Activated CD8-positive, alpha-beta memory T cell treated with anti-CD3 and anti-CD28 coated beads for 1 hour (primary cell): ENCODE results near the gene ITPRIP.

Source experiments
- DNase-seq, 2 donors: peaks; one replicate each; pipeline ENCODE4 v3.0.0-alpha.2; 2020; ENCODE audit warnings: low read depth in 1 of 2; ENCODE audit errors: extremely low read depth in 1 of 2

The ITPRIP gene

DNA sequence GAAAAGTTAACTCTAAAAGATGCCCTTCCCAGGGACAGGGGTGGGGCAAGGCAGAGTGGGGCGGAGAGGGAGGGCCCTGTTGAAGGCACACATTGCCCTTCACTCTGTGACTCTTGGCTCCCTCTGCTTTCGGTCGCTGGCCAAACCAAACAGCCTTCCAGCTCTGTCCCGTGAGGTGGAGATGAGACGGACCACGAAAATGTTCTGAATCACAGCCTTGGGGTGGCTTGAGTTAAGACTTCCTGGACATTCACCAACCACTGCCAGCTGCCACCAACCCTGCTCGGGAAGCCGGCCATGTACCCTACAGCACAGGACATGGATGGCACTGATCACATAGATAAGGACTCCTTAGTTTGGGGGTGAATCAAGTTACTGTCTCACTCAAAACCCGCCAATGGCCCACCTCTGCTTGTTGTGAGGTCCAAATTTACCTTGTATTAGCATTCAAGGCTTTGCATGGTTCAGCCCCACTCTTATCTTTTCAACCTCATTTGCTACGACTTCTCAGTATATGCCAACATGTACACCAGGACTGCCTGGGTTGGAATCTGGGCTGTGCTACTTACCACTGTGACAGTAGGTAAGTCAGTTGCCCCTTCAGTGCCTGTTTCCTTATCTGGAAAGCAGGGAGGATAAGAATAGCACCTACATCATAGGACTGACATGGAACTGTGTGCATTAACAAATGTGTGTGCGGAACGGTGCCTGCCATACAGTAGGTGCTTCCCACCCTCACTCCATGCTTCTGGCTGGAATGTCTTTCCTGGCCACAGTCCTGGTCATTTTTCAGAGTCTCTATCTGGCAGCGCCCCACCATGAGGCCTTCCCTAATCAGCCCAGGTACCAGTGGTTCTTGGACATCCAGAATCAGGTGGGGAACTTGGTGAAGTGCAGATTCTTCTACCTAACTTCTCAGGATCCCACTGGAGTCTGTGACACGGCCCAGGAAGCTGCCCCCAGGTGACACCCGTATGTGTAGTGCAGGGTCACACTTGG is 28.0 kb downstream of the ITPRIP start:
- DNase-seq, result no peak

DNA sequence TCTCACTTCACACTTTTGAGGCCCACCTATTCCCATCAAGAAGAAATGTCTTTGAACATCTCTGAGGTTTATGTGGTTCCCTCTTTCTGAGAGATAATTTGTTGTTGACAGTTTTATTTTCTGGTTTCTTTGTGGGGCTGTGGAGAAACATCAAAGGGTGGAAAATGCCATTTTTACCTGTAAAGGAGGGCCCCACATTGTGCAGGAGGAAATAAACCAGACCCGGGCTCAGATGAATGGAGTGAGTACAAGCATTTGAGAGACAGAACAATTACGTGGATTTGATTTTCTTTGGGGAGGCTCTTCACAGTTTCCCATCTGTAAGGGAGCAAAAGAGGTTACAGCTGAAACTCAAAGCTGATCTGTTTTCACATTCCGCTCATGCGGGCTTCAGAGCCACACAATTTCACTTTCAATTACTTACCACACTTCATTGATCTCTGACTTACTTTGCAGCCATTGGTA is 29.8 kb downstream of the ITPRIP start:
- DNase-seq, result no peak

DNA sequence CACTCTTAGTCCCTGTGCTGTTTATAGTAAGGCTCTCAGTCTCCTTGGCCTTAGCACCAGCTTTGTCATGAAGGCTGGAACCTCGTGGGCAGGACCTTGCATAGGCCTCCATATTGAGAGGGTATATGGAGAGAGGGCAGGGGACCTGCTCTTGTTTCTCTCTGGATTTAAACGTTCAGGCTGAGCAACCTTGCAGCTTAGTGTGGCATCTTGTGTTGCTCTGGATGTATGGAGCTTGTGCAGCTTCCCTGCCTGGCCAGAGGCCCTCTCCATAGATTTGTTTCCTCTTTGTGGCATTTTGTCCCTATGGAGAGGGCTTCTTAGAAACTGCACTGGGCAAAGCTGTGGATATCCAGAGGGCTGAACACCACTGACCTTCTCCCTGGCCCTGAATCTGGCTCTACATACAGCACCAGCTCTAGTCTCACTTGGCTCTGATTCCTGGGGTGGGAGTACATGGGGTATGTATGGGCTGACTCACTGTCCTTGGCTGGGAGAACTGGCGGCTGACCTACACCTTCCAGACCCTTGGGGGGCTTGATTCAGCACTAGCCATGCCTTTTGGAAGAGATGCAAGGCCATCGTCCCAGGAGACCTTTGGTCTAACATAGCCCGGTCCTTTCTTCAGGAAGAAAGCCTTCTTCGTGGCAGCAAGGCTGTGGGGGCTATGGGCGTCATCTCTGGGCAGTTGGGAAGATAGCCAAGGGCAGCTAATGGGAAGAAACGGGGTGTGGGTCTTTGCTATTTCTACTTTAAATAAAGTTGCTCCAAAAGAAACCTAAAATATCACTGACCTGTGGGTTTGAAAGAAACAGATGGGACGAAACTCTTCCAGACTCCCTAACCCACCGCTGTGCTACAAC is 30.5 kb downstream of the ITPRIP start:
- DNase-seq, result no peak

DNA sequence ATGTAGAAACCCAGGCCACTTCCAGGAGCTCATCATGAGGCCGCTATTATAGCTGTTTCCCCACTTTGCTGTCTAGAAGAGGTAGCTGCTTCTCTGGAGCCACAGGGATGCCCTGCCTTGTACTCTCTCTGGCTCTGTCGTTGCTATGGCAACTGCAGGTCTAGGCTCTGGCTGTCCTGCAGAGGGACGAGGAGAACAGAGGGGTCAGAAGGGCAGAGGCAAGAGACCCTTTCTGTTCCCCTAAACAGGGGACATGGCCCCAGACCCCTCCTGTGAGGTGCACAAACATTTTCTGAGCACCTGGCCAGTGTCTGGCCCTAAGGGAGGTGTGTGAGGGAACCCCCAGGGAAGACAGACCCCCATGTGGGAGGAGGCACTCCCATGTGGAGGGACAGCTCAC is 31.4 kb downstream of the ITPRIP start:
- DNase-seq, result no peak

DNA sequence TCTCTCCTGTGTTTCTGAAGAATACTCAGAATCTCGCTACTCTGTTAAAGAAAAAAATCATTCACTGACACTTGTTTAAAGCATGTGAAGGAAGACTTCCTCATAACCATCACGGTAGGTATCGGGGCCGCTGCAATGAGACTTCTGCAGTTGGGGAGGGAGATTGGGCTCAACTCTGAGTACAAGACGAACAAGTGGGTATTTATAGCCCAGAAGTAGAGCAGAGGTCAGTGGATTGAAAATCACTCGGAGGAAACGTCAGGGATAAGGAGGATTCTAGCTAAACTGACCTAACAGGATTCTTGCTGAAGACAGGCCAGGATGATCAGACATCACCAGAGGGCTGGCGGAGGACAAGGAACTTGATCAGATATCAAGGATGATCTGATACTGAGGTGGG is 33.3 kb downstream of the ITPRIP start:
- no peak for DNase-seq

DNA sequence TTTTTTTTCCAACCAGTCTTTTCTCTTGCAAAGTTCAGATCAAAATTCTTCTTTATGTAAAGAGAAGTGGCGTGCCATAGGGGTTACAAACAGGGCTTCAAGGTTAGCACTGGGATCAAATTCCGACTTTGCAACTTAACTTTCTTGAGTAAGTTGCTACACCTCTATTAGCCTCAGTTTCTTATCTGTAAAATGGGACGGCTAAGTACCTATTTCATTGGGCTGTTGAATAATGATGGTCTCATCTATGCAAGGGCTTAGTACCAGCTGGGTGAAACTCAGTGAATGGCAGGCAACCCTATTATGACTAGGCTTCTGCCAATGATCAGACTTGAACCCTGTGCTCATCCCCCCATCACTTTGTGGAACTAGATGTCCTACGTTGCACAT is 33.9 kb downstream of the ITPRIP start:
- DNase-seq, result no peak

DNA sequence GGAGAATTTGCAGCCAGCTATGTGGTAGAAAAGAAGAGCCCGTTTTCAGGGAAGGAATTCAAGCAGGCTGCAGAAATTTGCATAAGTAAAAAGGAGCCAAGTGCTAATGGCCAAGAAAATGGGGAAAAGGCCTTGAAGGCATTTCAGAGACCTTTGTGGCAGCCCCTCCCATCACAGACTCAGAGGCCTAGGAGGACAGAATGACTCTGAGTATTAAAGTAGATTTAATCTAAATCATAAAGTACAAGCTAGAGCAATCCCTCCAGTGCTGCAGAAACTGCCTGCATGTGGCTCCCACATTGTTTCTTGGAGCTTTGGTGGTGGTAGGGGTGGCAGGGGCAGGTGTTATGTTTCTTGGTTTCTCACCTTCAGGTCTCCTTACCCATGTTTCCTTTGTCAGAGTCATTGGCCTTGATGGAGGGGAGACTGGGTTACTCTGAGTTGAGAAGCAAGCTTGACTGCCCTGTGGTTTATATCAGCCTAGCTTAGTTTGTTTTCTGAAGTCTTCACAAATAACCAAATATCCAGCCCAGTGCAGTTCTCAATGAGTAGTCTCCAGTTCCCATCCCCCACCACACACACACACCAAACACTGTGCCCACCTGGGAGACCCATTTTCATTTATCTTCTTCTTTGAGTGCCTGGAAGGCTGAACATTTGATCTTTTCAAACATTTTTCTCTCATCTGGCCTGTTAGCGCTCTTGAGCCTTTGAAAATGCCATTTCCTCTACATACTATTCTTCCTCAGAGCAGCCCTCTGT is 34.5 kb downstream of the ITPRIP start:
- no peak for DNase-seq

DNA sequence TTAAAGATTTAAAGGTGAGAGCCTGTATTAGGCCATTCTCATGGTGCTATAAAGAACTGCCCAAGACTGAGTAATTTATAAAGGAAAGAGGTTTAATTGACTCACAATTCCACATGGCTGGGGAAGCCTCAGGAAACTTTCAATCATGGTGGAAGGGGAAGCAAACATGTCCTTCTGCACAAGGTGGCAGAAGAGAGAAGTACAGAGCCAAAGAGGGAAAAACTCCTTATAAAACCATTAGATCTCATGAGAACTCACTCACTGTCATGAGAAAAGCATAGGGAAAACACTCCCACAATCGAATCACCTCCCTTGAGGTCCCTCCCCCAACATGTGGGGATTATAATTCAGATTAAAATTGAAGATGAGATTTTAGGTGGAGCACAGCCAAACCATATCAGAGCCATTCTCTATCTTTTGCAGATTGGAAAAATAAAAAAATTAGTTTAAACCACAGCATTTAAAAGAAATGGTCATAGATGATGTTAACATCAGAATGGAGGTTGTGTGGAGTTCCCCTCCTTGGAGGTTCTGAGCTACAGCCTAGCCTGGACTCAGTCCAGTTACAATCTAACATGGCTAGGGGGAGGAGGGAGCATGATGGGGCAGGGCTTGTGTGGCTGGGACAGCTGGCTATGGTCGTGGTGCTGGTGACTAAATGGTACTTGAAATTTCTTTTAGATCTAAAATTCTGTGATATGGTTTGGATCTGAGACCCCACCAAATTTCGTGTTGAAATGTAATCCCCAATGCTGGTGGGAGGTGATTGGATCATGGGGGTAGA is 36.2 kb downstream of the ITPRIP start:
- no peak for DNase-seq

DNA sequence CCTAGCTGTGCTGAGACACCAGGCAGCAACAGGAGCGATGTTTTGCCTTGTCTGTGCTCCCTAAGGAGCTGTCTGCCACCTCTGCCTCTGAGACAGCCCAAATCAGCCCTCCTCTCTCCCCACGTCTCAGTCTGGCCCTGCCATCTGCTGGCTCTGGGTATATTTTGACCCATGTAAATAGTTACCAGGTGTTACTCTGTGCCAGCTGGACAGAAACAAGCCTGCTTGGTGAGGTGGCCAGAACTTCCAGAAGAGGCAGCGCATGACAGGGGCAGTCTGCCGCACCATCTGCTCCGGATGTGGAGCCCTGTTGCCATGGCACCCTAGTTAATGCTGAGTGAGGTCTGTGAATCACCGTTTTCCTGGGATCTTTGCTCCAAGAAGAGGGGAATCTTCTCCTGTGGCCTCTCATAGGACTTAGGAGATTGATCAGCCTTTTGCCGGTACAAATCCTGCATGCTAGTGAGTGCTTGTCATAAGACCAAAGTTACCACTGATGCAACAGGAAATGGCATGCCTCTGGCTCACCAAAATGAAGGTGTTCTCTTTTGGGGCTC is 37.5 kb downstream of the ITPRIP start:
- DNase-seq, result no peak

DNA sequence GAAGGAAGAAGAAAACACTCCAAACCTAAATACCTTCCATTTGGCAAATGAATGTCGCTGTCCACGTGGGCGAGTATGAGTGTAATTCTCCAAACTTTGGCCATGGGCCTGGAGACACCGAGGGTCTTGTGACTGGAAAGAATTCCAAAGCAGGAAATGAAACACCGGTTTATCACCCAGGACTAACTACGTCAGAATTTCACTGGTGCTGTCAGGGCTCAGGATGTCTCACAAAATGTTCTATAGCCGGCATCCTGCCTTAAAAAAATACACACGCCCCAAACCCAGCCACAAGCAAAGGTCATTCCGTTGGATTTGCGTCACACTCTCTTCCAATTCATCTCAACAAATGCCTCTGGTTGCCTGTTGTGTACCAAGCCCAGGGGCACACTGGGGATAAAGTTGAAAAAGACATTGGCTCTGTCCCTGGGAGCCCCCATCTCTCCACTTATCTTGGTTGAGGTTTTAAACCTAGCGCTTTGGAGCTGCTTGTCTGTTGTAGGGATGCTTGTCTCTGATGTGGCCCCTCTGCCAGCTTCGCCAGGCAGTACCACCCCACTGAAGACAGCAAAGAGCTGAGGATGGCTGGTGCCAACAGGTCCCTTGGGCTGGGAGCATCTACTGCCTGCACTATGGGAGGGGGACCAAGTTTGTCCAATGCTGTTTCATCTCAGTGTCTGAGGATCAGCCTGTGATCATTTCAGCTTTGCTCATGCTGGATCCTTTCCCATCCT is 38.1 kb downstream of the ITPRIP start:
- DNase-seq, result no peak

DNA sequence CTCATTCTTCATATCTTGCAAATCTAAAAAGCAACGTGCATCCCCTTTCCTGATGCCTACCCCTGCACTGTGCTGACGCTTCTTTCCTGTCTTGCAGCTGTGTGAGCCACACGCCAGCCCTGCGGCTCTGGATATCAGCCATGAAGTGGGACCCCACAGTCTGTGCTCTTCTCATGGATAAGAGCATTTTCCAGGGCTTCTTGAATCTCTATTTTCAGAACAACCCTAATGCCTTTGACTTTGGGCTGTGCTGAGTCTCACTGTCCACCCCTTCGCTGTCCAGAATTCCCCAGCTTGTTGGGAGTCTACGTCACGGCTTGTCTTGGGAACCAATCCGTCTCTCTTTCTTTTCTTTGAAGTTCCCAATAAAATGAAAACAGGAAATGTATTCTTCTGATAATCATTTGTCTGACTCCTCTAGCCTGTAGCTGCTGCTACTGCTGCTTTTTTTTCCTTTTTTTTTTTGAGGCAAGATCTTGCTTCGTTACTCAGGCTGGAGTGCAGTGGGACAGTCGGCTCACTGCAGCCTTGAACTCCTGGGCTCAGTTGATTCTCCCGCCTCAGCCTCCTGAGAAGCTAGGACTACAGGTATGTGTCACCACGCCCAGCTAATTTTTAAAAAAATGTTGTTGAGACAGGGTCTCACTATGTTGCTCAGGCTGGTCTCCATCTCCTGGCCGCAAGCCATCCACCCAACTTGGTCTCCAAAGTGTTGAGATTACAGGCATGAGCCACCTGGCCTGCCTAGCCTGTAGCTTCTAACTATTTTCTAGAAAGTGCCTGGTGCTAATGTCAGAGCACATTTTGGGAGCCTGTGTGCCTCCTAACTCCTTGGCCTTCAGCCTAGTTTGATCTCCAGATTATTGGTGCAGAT is 39.0 kb downstream of the ITPRIP start:
- DNase-seq, result no peak

DNA sequence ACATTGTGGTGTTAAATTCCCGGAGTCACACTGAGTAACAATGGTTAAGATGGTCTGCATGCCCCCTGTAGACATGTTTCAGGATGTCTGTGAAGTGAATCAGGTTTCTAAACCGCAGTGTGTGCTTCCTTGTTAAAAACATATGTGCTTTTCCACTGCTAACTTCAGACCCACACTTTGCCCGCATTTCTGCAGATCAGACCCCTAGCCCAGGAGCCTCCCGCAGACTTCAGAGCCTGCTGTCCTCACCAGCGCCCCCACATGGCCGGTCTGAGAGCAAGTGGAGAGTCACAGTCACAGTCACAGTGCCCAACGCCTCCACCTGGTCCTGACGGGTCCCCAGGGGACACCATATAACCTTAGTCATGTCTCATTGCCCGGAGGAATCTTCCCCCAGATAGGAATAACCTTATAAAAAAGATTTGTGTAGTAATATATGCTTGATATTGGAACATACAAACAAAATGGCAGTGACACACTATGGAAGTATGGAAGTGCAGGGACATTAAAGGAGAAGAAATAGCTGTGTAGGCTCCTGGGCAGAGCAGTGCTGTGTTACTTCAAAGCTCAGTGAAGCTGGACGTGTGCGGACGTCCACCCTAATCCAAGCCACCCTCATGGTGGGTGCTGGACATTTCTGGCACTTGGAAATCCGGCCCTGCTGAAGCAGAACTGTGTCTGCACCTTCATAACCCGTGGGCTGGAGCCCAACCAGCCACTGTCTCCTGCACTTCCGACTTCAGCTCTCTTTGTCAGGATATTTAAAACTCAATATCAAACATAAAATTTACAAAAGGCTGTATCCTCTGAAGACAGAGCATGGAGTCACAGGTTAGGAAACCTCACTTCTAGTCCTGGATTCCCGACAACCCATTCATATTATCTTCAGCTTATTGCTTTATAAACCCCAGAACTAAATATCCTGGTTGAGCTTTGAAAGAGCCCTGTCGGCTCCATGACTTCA is 40.3 kb downstream of the ITPRIP start:
- DNase-seq, result no peak

DNA sequence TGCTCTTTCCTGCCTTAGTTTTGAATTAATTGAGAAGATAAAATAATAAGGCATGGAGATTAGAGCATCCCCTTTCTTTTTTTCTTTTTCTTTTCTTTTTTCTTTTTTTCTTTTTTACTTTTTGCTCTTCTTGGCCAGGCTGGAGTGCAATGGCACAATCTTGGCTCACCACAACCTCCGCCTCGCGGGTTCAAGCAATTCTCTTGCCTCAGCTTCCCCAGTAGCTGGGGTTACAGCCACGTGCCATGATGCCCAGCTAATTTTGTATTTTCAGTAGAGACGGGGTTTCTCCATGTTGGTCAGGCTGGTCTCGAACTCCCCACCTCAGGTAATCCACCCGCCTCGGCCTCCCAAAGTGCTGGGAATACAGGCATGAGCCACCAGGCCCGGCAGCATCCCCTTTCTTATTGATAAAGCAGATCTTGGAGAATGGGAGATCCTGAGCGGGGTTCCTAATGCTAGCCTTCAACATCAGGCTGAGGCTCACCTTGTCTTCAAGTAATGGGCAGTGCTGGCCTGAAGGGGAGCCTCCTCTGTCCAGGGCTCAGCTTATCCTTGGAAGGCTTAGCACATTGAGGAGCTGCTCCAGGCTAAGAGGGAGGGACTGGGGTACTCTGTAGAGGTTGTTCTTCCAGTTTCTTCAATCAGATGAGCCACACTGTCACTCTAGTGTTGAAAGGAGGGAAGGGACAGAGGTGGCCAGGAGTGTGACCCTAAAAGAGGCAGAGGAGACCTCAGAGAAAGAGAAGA is 41.4 kb downstream of the ITPRIP start:
- no peak for DNase-seq

DNA sequence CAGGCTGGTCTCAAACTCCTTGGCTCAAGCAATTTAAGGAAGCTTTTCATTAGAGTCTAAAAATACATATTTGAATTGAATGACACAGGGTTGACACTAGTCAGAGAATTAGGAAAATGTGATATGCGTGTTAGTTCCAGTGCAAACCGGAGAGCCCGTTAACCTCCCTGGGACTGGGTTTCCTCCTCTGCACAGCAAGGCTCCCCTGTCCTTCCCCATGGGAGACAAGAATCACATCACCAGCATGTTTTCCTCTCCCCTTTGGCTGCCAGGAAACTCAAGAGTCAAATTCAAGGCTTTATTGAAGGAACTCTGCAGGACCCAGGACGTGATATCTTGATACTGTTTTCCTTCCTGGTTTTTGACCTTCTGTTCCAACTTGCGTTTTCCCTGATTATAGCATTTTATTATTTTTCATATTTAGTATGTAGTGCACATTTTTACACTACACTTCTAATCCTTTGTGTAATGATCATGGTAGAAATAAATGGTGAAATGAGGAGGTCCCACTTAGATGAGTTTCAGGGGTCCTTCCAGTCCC is 44.4 kb downstream of the ITPRIP start:
- no peak for DNase-seq

DNA sequence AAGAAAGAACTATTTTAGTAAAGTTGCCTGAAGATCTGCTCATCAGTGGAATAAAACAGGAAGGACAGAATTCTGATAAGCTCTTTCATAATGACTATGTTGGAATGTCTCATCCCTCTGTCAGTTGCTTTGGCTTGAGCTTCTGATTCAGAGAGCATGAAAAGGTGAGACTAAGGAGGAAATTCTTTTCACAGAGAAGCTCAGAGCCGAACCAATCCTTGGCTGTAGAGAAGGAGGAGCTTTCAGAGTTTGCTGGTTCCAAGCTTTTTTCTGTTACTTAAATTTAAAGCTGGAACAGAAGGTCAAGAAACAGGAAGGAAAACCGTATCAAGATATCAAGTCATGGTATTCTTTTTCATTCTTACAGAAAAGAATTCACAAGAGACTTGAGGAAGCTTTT is 45.3 kb downstream of the ITPRIP start:
- DNase-seq, result no peak

DNA sequence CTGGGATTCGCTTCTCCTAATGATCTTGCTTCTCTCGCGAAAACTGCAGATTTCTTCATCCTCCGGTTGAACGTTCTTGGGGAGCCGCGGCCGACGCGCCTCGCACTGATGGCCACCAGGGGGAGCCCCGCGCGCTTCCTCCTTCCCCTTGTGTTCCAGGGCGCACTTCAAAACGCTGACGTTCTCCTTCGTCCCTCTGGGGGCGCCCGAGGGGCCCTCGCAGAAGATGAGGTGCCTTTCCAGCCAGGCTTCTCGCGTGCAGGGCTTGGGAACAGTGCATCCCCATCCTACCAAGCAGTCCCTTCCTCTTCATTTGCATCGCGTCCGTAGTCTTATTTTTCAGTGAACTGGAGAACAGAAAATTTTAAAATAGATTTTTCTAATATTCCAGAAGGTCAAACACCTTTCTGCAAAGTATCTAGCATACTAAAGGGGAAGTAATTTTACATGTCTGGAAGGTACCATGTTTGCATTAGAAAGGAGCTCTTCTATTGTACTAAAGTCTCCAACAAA is 46.8 kb downstream of the ITPRIP start:
- peak; percentile 76 to 83 for DNase-seq
